Chondrocyte (in vitro differentiated cells): Measurements from ENCODE around the gene MUS81. TPM values are rescaled to one million over a fixed set of nuclear protein-coding genes. Genes with fewer than 3 reads are reported as not detected.

Experiments
- DNase-seq: peaks from one replicate; pipeline ENCODE4 v3.0.0; 2021; ENCODE audit warnings: mixed read lengths, low spot score
- H3K27ac Mint-ChIP-seq: one replicate; pipeline ENCODE4 v1.8.0; 2021; ENCODE audit warnings: mild to moderate bottlenecking, moderate library complexity, mixed read lengths; ENCODE audit not compliant: unreplicated experiment
- H3K27me3 Mint-ChIP-seq: 2 replicates; pipeline ENCODE4 v1.8.0; 2021; ENCODE audit warnings: low read depth, mixed read lengths
- H3K36me3 Mint-ChIP-seq: 2 replicates; pipeline ENCODE4 v1.8.0; 2021; ENCODE audit warnings: low read depth, mixed read lengths
- H3K4me1 Mint-ChIP-seq: 2 replicates; pipeline ENCODE4 v1.8.0; 2021; ENCODE audit warnings: low read depth, mild to moderate bottlenecking, mixed read lengths
- H3K4me3 Mint-ChIP-seq: one replicate; pipeline ENCODE4 v1.8.0; 2021; ENCODE audit warnings: mild to moderate bottlenecking, moderate library complexity, mixed read lengths; ENCODE audit not compliant: unreplicated experiment
- H3K9me3 Mint-ChIP-seq: 2 replicates; pipeline ENCODE4 v1.8.0; 2021; ENCODE audit warnings: low read depth, mixed read lengths
- total RNA-seq: library from RNA; stranded (reverse); gene quantifications from 3 replicates; pipeline ENCODE4 v1.2.1, GENCODE V29; 2021
- TF ChIP-seq, protein P1 (sequence below): fragments of 200-600 bp; sonication (generic); IDR thresholded peaks from 2 replicates; pipeline ENCODE4 v1.5.0; 2021; ENCODE audit warnings: antibody characterized with exemption, mild to moderate bottlenecking, moderate library complexity

MUS81 gene
- total RNA-seq, 1 donor from 2014 or later, result 68.4 TPM

DNA sequence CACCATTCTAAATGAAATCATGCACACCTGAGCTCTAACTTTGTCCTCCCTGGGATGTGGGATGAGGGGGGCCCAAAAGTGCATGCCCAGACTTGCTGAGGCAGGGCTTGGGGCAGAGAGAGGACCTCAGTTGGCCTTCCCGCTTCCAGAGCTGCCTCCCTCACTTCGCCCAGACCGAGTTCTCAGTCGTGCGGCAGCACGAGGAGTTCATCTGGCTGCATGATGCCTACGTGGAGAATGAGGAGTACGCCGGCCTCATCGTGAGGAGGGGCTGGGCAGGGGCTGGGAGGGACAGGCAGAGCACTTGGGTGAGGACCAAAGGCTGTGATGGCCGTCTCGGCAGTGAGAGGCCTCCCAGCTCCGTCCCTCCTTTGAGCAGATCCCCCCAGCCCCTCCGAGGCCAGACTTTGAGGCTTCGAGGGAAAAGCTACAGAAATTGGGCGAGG, 10.4 kb upstream of the MUS81 start:
- no peak overlapping the region for H3K27ac Mint-ChIP-seq

DNA sequence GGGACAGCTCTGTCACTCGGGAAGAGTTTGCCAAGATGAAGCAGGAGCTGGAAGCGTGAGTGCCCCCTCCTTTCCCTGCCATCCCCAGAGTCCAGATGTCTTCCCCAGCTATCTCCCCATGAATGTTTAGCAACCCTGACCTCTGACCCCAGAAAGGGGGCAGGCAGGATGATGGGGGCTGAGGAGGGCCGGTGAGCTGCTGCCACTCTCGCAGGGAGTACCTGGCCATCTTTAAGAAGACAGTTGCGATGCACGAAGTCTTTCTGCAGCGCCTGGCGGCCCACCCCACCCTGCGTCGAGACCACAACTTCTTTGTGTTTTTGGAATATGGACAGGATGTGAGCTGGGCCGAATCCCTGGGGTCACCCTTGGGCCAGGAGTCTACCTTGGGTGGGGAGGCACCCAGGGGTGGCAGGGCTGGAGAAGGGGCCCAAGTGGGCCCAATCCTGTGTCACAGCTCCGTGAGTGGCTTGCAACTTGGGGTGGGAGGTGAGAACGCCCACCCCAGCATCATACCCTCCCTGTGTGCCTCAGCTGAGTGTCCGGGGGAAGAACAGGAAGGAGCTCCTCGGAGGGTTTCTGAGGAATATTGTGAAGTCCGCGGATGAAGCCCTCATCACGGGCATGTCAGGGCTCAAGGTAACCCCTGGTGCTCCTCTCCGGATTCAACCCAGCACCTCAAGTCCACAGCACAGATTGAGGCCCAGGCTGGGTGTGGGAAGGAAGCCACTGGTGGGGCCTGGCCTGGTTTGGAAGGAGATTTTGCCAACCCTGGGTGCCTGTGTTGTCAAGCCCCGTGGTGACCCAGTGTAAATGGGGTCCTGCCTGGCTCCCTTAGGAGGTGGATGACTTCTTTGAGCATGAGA, 9.8 kb upstream of the MUS81 start:
- peaks cover 29% of the 10 kb centered on the region for H3K36me3 Mint-ChIP-seq
- no peak overlapping the region for H3K27ac Mint-ChIP-seq
- no peak overlapping the region for H3K4me3 Mint-ChIP-seq
- TF ChIP-seq, protein P1, sequence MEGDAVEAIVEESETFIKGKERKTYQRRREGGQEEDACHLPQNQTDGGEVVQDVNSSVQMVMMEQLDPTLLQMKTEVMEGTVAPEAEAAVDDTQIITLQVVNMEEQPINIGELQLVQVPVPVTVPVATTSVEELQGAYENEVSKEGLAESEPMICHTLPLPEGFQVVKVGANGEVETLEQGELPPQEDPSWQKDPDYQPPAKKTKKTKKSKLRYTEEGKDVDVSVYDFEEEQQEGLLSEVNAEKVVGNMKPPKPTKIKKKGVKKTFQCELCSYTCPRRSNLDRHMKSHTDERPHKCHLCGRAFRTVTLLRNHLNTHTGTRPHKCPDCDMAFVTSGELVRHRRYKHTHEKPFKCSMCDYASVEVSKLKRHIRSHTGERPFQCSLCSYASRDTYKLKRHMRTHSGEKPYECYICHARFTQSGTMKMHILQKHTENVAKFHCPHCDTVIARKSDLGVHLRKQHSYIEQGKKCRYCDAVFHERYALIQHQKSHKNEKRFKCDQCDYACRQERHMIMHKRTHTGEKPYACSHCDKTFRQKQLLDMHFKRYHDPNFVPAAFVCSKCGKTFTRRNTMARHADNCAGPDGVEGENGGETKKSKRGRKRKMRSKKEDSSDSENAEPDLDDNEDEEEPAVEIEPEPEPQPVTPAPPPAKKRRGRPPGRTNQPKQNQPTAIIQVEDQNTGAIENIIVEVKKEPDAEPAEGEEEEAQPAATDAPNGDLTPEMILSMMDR, result no peak
- peaks cover 3% of the 10 kb centered on the region for H3K9me3 Mint-ChIP-seq
- H3K4me1 Mint-ChIP-seq, result peaks cover 17% of the 10 kb centered on the region
- no peaks in the 10 kb centered on the region for H3K27me3 Mint-ChIP-seq
- DNase-seq, result no peak

More for the DNA sequence above, 10.4 kb upstream of the MUS81 start:
- no peak for DNase-seq
- peaks cover 25% of the 10 kb centered on the region for H3K36me3 Mint-ChIP-seq
- H3K9me3 Mint-ChIP-seq, result peaks cover 3% of the 10 kb centered on the region
- TF ChIP-seq, protein P1, result no peak
- peaks cover 12% of the 10 kb centered on the region for H3K4me1 Mint-ChIP-seq
- H3K4me3 Mint-ChIP-seq, result no peak overlapping the region
- no peaks in the 10 kb centered on the region for H3K27me3 Mint-ChIP-seq

DNA sequence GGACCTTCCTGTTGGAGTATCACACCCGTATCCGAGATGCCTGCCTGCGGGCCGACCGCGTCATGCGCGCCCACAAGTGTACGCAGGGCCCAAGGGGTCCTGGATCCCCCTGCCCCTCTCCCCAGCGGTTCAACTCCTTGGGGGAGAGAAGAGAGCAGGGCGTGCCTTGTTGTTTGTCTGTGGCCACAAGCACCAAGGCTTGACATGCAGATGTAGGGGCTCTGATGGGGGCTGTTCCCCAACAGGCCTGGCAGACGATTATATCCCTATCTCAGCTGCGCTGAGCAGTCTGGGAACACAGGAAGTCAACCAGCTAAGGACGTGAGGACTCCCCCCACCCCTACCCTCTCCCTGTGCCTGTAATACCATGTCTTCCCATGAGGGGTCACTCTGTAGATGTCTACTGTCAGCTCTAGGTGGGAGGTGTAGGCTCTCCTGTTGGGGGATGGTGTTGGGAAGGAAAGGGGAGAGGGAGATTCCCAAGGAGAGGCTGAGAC, 9.1 kb upstream of the MUS81 start:
- TF ChIP-seq, protein P1, result peak; percentile 75
- Mint-ChIP-seq H3K27ac (peak overlapping the region; percentile 8), H3K27me3 (no peaks in the 10 kb centered on the region), H3K4me3 (no peak overlapping the region), H3K9me3 (peaks cover 3% of the 10 kb centered on the region), H3K36me3 (peaks cover 35% of the 10 kb centered on the region), H3K4me1 (peaks cover 24% of the 10 kb centered on the region)
- DNase-seq, result no peak

DNA sequence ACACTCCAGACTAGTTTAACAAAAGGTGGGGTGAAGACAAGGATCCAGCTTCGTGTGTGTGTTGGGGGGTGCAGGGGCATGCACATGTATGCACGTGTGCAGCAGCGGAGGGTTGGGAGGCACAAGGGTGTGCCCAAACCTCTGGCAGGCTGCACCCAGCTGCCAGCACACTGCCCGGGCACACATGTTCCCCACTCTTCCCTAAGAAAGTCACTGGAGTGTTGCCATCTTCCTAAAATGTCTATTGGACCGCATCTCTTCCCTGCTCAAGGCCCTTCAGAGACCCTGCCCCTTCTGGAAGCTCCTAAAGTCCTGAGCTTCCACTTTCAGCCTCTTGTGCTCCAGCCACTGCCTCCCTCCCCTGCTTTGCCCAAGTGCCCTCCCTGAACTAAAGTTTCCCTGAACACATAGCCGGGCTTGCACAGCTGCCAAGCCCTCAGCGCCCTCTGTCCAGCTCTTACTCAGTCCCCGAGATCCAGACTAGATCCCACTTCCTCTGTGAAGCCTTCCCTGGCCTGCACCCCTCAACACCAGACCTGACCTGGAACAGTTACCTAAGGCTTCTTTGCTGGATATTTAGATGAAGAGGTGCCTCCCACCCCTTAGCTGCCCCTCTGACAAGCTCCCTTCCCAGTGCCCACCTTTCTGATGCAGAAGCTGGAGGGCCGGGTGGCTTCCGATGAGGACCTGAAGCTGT, 8.3 kb upstream of the MUS81 start:
- Mint-ChIP-seq H3K9me3 (peaks cover 3% of the 10 kb centered on the region), H3K36me3 (peaks cover 43% of the 10 kb centered on the region), H3K4me3 (no peak overlapping the region), H3K4me1 (peaks cover 32% of the 10 kb centered on the region), H3K27me3 (no peaks in the 10 kb centered on the region), H3K27ac (peak overlapping the region; percentile 22)
- DNase-seq, result no peak
- TF ChIP-seq, protein P1, result no peak
